Progenitor cell of endocrine pancreas (in vitro differentiated cells): ENCODE results near the gene TTLL11. TPM values are rescaled to one million over a fixed set of nuclear protein-coding genes. Genes with fewer than 3 reads are reported as not detected.
"Not testable (repeated sequence)": the region's sequence is repeated elsewhere in the genome, so short reads cannot be mapped to it uniquely, and the experiment has no call there.

ENCODE experiments used
- DNase-seq: peaks from one replicate; pipeline ENCODE4 v3.0.0; 2021; ENCODE audit warnings: low spot score; ENCODE audit not compliant: unreplicated experiment
- H3K27ac Mint-ChIP-seq: 2 replicates; pipeline ENCODE4 v1.8.0; 2021; ENCODE audit warnings: mild to moderate bottlenecking, moderate library complexity, mixed read lengths
- H3K27me3 Mint-ChIP-seq: 2 replicates; pipeline ENCODE4 v1.8.0; 2021; ENCODE audit warnings: mixed read lengths
- H3K36me3 Mint-ChIP-seq: 2 replicates; pipeline ENCODE4 v1.8.0; 2022; ENCODE audit warnings: mixed read lengths; ENCODE audit not compliant: insufficient read depth
- H3K4me1 Mint-ChIP-seq: 2 replicates; pipeline ENCODE4 v1.8.0; 2021; ENCODE audit warnings: low read depth, mixed read lengths
- H3K4me3 Mint-ChIP-seq: 2 replicates; pipeline ENCODE4 v1.8.0; 2021; ENCODE audit warnings: low read depth, mild to moderate bottlenecking, moderate library complexity, mixed read lengths
- H3K9me3 Mint-ChIP-seq: 2 replicates; pipeline ENCODE4 v1.8.0; 2021; ENCODE audit warnings: low read depth, mixed read lengths
- CTCF ChIP-seq: fragments of 200-600 bp; sonication (generic); IDR thresholded peaks from one replicate; pipeline ENCODE4 v1.5.0; 2021; ENCODE audit warnings: antibody characterized with exemption, mild to moderate bottlenecking; ENCODE audit not compliant: unreplicated experiment
- total RNA-seq: library from RNA; stranded (reverse); gene quantifications from 2 replicates; pipeline ENCODE4 v1.2.1, GENCODE V29; 2021

TTLL11 gene
- total RNA-seq, 1 donor from 2014 or later = 5.3 TPM

GRCh38 chr9:122007837-122008236, 85.3 kb downstream of the TTLL11 start:
- H3K9me3 Mint-ChIP-seq = no peaks in the 10 kb centered on the region
- no peaks in the 10 kb centered on the region for H3K4me1 Mint-ChIP-seq
- H3K36me3 Mint-ChIP-seq = no peaks in the 10 kb centered on the region

GRCh38 chr9:122005597-122005996, 87.5 kb downstream of the TTLL11 start:
- Mint-ChIP-seq H3K27me3 (no peaks in the 10 kb centered on the region), H3K36me3 (no peaks in the 10 kb centered on the region), H3K4me1 (peaks cover 3% of the 10 kb centered on the region), H3K9me3 (no peaks in the 10 kb centered on the region), H3K4me3 (no peak overlapping the region), H3K27ac (no peak overlapping the region)
- peak; percentile 4 for DNase-seq
- TF ChIP-seq CTCF = peak; percentile 51

More at GRCh38 chr9:122007837-122008236, 85.3 kb downstream of the TTLL11 start:
- no peak overlapping the region for H3K27ac Mint-ChIP-seq
- no peak overlapping the region for H3K4me3 Mint-ChIP-seq
- no peak for TF ChIP-seq CTCF
- DNase-seq = no peak
- H3K27me3 Mint-ChIP-seq = no peaks in the 10 kb centered on the region

- no peaks in the 10 kb centered on the region for H3K9me3 Mint-ChIP-seq
- H3K4me1 Mint-ChIP-seq = peaks cover 3% of the 10 kb centered on the region
- H3K27me3 Mint-ChIP-seq = no peaks in the 10 kb centered on the region
- H3K4me3 Mint-ChIP-seq = no peak overlapping the region
- peak; percentile 5 for DNase-seq
- no peak overlapping the region for H3K27ac Mint-ChIP-seq
- no peaks in the 10 kb centered on the region for H3K36me3 Mint-ChIP-seq
- no peak for TF ChIP-seq CTCF
Observed at GRCh38 chr9:122004589-122004988, 88.5 kb downstream of the TTLL11 start.

GRCh38 chr9:122001491-122002201, 91.5 kb downstream of the TTLL11 start:
- Mint-ChIP-seq H3K27me3 (no peaks in the 10 kb centered on the region), H3K9me3 (no peaks in the 10 kb centered on the region), H3K27ac (no peak overlapping the region), H3K4me3 (no peak overlapping the region), H3K36me3 (no peaks in the 10 kb centered on the region), H3K4me1 (peaks cover 3% of the 10 kb centered on the region)
- TF ChIP-seq CTCF = no peak
- no peak for DNase-seq

GRCh38 chr9:122000526-122000925, 92.6 kb downstream of the TTLL11 start:
- H3K27ac Mint-ChIP-seq, H3K4me1 Mint-ChIP-seq, H3K4me3 Mint-ChIP-seq, H3K36me3 Mint-ChIP-seq, DNase-seq, H3K27me3 Mint-ChIP-seq, H3K9me3 Mint-ChIP-seq: not testable (repeated sequence)

- no peak for DNase-seq
- Mint-ChIP-seq H3K4me1 (peaks cover 3% of the 10 kb centered on the region), H3K27me3 (no peaks in the 10 kb centered on the region)
Observed at GRCh38 chr9:121999556-121999955, 93.6 kb downstream of the TTLL11 start.

More at GRCh38 chr9:121999556-121999955, 93.6 kb downstream of the TTLL11 start:
- Mint-ChIP-seq H3K4me3 (no peak overlapping the region), H3K9me3 (no peaks in the 10 kb centered on the region), H3K27ac (no peak overlapping the region), H3K36me3 (no peaks in the 10 kb centered on the region)
- no peak for TF ChIP-seq CTCF
